GM18526 (cell line): Measurements from ENCODE around the gene THSD4.

Source experiments
- POLR2A ChIP-seq: IDR thresholded peaks from 3 replicates; pipeline ENCODE4 v1.6.1; 2011; ENCODE audit not compliant: insufficient read length; ENCODE audit errors: extremely low read depth

The THSD4 gene

DNA sequence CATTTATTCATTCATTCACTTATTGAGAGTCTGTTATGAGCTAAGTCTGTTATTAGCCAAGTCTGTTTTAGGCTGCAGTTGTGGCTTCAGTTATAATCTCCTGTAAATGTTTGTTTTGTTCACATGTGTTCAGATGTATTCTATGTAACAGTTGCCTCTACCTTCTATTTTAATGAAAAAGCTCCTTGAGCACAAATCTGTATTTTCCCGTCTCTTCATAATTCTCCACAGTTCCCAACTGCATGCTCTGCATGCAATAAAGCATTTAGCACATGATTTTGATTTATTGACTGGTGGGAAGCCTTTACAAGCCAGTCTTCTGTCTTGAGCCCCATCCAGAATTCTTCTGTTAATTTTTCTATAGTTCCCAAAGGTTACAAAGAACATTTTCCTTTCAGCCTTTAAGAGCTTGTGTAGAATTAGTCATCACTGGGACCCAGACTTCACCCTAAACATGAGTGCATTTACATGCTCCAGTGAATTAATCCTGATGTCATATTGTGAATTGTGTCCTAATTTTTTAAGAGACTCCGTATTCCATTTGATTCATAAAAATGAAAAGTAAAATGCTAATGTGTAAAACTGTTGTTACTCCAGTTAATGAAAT lies 572.7 kb downstream of the THSD4 start:
- TF ChIP-seq POLR2A: no peak

DNA sequence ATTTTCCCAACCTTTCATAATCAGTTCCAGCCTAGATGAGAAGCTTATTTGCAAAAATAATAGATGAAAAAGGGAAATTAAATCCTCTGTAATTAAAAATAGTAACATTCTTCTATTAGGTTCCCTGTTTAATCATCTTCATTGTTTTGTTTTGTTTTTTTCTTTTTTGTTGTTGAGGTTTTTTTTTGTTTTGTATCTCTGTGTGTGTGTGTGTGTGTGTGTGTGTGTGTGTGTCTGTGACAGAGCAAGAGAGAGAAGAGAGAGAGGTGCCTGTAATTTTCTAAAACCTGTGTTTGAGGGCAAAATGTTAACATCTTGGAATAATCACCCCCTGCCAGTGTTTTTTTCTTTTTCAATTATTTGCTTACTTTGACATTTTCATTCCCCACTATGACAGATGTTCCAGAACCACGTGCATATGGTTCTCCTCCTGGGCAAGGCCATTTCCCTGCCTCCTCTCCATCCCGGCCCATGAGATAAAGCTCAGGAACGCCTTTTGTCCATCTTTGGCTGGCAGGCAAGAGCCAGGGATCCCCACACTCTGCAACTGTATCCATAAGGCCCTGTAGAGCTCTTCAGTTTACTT lies 573.3 kb downstream of the THSD4 start:
- TF ChIP-seq POLR2A: no peak

DNA sequence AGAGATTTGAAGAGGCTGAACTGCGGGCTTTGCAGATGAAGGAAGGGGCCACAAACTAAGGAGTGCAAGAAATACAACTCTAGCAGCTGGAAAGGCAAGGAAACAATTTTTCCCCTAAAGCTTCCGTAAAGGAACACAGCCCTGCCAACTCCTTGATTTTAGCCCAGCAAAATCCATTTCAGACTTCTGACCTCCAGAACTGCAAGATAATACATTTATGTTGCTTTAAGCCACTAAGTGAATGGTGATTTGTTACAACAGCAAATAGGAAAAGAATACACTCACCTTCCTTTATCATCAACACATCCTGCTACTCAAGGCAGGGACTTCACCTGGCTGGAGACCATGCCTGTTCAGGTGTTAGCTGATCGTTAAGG lies 575.8 kb downstream of the THSD4 start:
- TF ChIP-seq POLR2A: no peak

DNA sequence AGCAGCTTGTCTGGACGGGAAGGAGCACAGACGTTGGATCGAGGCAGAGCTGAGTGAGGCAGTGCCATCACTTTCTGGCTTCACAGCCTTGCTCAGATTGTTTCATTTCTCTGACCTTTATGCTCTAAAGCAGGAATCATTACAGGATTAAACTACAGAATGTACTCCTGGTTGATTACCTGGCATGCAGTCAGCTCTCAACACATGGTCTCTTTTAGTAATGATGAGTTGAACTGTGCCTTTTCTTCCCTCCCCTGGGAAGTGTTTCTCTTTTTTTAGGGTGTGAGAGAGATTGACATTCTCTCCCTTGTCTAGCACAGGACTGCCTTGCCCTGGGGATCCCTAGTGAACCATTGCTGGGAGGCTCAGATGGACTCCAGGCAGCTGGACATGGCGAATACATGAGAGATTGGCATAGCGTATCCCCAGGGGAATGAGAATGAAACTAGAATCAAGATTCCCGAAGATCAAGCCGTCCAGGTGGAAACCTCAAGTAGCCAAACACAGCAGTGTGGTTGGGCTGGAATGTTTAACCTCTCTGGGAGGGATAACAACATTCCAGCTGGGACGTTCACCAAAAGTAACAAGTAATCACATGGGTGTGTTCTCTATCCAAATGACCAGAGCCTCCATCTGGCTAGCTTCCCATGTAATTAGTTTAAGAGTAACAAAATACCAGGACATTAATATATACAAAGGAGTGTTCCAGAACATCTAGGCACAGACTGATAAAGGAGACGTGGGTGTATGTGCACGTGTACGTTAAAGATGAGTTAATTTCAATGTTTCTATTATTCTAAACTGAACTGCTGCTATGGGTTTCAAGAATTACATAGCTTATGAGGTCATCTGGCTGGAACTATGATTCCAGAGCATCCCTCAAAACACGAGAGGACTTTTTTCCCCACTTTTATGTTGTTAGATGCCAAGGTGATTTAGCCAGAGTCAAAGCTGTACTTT lies 576.5 kb downstream of the THSD4 start:
- TF ChIP-seq POLR2A: no peak

DNA sequence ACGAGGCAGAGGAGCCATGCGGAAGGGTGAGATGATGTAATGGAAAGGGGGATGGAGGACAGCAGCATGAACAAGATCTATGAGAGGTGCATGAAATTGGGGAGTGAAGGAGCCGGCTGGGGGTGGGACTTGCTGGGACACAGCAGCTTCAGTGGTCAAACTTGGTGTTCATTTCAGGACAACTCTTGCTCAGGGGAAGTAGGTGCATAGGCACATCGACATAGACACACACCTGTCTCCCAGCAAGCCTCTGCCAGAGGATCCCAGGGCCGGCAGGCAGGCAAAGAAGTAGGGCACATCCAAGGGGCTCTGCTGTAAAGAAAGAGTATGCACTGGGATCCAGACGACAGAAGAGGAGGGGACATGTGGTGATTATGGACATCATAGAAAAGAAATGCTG lies 582.0 kb downstream of the THSD4 start:
- TF ChIP-seq POLR2A: no peak

DNA sequence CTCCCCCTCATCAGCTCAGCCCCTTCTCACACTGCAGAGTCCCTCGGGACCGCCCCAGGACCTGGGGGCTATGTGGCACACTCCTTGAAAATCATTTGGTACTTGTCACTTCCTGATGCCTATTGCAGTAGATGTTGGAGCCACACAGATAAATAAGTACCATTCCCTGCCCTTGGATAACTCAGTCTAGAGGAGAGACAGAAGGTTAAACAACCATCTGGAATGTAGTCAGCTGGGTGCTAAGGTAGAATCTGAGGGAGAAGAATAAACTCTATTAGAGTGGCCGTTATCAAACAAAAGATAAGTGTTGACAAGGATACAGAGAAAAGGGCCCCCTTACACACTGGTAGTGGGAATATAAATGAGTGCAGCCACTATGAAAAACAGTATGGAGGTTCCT lies 582.8 kb downstream of the THSD4 start:
- TF ChIP-seq POLR2A: no peak

DNA sequence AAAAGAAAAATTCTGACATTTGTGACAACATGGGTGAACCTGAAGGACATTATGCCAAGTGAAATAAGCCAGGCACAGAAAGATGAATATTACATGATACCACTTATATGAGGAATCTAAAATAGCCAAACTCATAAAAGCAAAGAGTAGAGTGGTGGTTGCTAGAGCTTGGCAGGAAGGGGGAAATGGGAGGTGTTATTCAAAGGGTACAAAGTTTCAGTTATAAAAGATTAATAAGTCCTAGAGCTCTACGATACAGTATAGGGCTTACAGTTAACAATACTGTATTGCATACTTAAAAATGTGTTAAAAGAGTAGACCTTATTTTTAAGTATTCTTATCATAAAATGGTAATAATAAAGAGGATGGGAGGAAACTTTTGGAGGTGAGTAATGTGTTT lies 583.5 kb downstream of the THSD4 start:
- TF ChIP-seq POLR2A: no peak

DNA sequence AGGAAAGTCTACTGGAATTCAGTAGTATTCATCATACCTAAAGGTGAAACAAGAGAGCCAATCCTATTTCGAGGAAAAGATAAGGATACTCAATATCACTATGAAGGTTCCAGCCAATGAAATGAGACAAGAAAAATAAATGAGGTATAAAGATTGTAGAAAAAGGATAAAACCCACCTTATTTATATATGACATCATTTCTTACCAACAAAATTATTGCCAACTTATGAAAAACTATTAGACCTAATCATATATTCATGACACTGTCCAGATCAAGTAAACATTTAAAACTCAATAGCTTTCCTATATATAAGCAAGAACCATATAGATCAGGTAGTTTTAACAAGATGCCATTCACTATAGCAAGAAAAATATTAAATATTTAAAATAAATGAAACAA lies 584.7 kb downstream of the THSD4 start:
- no peak for TF ChIP-seq POLR2A

DNA sequence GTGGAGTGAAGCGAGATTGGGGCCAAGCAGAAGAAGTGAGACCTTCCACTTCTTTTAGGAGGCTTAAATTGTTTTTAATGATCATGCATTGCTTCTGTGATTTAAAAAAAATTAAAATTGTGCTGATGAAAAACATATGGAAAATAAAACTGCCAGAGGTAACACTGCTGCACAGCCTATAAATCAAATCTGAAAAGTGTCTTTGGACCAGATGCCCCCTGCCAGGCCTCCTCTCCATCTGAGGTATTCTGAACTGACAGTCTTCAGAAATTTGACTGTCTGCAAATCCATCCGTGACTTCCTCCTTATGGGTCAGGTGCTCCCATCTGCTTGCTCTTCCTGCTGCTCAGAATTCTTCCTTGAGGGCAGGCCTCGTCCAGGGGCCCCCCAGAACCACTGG lies 586.5 kb downstream of the THSD4 start:
- TF ChIP-seq POLR2A: no peak

DNA sequence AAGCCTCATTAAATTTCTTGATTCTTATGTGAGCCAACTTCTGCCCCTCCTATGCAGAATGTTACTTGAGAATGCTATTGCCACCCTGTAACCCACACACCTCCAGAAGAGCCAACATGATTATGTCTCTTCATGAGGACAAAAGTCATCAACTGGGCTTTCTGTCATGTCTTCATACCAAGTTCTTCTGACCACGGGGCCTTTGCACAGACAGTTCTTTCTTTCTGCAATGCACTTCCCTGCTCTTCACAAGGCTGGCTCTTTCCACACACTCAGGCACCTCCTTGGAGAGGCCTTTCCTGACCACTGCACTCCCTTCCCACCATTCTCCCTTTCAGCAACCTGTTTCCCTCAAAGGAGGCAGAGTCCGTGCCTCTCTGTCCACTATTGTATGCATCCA lies 587.2 kb downstream of the THSD4 start:
- TF ChIP-seq POLR2A: no peak

DNA sequence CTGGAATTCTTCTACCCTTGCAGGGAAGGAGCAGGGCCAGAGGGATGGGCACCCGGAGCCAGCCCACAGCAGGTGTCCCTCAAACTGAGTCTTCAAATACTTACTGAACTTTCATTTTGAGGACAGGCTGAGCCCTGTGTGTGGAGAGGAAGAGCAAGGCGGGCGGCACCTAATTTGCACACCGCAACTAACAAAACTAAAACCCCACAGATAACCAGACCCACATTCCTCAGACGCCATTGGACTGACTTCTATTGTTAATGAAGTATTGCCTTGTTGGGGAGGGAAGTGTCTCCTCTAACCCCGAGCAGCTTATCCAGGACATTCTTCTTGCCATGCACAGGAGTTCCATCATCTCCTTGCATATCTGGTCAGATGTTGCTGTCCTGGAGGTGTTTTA lies 589.9 kb downstream of the THSD4 start:
- TF ChIP-seq POLR2A: no peak

DNA sequence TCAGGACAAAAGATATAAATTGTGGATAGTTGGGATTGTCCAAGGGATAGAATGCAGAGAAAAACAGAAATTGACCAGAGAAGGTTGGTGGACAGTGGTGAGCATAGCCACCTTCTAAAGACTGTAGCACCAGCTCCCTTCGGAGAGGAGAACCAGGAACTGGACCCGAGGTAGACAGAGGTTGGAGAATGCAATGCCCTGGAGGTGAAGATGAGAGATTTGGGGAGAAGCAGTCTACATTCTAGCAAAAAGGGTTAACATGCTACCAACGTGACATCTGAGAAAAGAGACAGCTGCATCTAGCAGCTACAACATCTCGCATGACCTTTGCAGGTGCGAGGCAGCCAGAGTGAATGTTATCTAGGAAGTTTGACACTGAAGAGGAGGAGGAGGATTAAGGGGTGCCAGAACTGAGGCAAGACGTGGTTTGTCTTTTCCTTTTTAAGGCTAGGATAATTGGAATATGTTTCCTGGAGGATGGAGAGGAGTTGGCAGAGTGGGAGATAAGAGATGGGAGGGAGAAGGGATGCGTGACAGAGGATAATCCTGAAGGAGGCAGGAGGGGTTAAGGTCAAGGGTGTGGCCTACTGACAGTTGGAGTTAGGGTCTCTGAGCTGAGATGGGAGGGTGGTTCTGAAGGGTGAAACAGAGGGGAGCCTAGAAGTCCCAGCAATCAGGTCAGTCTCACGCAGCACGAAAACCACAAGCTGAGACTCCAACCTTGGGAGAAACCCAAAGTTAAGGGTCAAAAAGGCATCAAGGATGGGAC lies 591.4 kb downstream of the THSD4 start:
- no peak for TF ChIP-seq POLR2A

DNA sequence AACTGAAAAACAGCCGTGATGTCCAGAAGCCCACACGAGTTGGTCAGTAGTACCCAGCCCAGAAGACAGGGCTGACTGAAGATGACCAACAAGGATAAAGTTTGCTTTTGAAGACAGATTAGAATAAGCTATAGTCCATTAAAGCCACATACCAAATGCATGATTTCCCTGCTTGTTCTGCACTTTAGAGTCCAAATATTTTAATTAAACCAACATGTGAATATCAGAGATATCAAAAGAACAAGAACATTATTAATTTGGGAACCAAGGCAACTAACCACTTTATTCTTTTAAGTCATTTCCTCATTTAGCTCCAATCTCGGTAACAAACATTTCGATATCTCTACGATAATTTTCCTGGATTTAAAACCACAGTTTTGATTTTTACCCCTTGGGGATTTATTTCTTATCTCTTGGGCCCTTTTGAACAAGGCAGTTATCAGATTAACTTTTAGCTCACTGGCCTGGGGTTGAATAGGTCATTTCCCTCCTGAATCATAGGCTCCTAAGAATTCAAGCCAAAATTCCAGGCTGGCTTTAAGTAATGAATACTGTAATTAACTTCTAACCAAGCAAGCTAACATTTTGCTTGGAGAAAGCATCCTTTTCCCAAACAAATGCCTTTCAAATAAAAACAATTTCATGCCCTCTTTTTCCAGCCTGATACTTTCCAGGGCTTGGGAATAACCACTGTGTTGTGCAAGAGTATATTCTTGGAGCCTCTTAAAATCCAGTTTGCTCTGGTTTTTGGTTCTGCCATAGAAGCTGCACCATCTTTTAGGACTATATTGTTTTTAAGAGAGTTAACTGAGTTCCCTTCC lies 592.2 kb downstream of the THSD4 start:
- no peak for TF ChIP-seq POLR2A

DNA sequence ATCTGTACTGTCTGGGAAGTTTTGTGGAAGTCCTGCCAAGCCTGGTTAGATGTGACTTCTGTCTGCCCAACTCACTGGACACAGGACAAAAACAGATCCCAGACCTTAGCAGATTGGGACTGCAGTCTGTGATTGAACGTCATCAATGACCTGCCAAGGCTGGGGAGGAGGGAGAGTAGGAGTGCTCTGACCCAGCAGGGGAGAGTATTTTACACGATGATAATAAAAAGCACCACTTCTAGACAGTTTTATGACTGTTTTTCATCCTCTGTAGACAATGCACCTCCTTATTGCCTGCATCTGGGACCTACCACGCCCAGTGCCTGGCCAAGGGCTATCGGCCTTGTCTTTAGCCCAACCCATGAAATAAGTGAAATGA lies 592.8 kb downstream of the THSD4 start:
- TF ChIP-seq POLR2A: no peak

DNA sequence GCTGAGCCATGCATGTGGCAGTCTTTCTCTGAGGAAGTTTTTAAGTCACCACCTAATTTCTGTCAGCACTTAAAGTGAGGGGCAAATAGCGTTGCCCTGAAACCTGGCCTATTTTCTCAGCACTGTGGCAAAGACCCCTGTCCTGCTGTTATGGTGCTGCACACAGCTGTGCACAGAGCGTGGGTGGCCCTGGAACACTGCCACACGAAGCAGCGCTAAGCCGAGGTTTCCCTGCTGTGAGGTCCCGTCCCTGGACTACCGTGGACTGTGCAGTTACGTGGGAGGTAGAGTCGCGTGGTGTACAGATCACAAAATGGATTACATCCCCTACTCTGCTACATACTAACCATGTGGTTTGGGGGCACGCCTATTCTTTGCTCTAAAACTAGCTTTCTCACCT lies 593.5 kb downstream of the THSD4 start:
- no peak for TF ChIP-seq POLR2A
